HG03139 (cell line): ENCODE results near the gene IRF5.

Experiments
- ATAC-seq: cut with Tn5 transposase; IDR thresholded peaks from one replicate; pipeline ENCODE4 v1.9.1; 2021; ENCODE audit not compliant: unreplicated experiment

IRF5 gene

DNA sequence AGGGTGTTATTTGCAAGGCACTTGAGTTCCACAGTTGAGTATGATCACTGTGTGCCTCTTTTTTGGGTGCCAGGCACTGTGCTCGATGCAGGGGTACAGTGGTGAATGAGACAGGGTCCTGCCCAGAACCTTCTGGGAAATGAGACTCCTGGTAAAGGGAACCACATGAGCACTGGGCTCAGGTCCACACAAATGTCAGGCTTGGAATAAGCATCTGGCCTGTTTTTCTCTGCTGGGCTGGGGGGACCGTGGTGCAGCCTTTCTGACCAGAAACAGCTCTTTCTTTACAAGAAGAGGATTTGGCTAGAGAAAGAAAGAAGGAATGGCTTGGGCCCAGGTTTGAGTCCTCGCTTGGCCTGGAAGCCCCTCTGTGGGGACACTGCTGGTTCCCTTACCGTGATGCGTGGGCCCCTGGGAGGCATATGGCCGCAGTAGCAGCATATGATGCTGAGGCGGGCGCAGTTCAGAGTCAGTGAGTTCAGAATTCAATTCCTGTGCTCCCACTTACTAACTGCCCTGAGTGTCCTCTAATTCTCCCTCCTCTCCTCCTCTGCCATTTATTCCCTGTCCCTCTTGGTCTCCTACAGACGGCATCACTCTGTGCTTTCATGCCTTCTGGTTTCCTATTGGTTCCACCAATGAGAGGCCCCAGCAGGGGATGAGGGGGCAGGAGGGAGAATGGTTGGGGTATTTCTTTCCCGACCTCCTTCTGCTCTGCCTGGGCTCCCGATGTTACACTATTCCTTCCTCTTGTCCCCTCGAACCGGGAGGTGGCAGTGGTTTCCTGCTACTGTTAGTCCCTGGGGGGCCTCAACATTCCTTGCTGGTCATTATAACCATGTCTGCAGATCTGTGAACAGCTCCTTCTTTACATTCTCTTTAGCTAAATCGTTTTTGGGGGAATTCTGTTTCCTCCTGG, 17.6 kb upstream of the IRF5 start:
- no peak for ATAC-seq

- ATAC-seq, result no peak
These were observed 16.7 kb upstream of the IRF5 start for GRCh38 chr7:128920913-128921582.

DNA sequence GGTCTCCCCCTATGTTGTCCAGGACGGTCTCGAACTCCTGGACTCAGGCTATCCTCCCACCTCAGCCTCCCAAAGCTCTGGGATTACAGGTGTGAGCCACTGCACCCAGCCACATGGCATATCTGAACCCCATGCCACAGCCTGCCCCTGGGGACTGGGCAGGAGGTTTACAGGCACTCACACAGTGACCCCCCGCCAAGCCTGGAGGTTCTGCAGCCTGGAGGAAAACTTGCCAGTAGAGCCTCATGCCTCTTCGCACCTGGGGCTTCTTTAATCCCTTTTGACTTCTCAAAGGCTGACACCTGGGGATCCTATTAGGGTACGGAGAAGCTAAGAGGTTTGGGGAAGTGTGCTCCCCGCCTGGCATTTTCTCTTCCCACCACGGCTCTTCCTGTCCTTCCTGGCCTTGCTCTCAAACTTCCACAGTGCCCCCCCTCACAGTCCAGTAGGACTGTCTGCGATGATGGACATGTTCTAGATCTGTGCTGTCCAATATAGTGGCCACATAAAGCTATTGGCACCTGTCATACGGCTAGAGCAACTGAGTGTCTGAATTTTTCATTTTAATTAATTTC, 15.8 kb upstream of the IRF5 start:
- ATAC-seq, result no peak

GRCh38 chr7:128922496-128923410, 15.0 kb upstream of the IRF5 start:
- ATAC-seq, result no peak

- ATAC-seq, result no peak
These were observed 14.3 kb upstream of the IRF5 start for GRCh38 chr7:128923411-128923800.

- no peak for ATAC-seq
These were observed 12.8 kb upstream of the IRF5 start for GRCh38 chr7:128924707-128925588.

DNA sequence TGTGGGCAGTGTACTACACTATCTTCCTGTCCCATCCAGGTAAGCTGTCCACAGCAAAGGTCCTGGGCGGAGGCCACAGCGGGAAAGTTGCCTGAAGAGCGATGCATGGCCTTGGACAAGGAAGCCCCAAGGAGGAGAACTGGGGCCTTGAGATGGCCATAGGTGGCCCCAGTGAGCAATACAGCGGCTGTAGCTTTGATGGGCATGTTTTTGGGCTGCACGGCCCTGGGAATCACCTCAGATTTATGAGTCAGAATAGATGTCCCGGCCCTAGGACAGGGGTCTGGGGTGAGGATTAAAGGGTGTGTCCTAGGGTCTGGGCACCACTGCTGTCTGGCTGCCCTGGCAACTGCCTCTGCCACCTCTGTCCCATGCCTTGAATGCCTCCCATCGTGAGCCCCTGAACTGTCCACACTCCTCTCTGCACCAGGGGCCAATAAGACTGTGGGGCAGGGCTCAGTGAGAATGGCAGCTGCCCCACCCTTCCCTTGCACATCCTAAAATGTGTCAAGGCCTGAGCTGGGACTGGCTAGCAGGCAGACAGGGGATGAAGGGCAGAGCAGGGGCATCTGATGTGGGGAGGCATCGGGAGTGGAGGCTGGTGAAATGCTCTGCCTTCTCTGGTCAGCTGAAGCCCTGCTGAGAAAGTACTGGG, 9.4 kb upstream of the IRF5 start:
- ATAC-seq, result no peak

GRCh38 chr7:128928882-128929788, 8.6 kb upstream of the IRF5 start:
- no peak for ATAC-seq

DNA sequence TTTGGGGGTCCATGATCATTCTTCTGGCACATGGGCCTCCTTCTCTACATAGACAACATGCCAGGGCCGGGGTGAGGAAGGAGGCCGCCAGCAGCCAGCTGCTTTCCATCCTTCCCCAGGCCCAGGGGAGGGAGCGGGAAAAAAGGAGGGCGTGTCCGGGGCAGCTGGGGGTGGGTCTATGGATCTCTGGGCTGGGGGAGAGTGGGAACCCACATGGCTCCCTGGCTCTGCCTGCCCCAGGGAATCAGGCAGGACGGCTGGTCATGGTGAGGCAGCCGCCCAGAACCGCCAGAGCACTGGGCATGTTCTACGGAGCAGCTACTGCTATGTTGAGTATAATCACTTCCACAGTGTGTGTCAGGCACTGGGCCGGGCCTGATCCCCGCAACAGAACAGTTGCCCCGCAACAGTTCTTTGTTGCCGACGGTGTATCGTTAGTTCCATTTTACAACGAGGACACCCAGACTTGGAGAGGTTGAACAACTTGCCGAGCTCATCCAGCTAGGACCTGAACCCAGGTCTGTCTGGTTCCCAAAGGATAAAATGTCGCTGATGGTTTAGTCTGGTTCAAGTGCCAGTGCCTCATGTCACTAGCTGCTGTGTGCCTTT, 6.4 kb upstream of the IRF5 start:
- no peak for ATAC-seq

DNA sequence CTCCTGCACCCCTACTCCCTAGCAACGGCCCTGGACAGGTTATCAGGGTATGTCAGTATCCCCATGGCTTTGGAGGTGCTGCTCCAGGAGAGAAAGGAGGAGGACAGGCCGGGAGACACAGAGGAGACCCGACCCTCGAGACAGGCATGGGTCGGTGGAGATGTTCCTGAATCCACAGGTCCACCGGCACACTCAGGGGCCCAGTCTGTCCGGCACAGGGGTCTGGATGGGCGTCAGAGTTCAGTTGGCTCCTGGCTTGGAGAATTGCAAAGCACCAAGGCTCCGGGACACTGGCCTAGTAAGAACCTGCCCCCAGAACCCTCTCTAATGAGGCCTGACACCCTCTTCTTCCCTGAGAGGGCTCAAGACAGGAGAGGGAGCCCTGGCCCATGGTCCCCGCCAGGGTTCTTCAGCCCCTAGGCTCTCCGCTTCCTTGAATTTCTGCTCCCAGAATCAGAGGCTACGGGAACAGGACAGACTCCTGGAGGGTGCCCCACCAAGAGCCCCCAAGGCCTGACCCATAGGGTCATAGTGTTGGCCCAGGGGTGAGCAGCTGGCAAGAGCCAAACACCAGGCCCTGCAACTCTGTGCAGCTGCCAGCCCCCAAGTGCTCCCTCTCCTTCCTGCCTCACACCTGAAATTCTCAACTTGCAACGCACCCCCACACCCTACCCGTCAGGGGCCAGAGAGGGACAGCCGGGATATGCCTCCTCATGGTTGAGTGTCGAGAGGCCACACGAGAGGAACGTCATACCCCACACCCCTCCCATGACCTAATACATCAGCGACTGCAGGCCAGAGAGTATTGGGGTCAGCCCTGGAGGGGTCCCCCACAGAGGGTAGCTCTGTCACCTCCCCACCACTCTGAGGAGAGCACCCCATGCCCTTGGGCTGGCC, 5.5 kb upstream of the IRF5 start:
- ATAC-seq, result no peak

GRCh38 chr7:128932862-128933179, 4.9 kb upstream of the IRF5 start:
- ATAC-seq, result no peak

- ATAC-seq, result peak; percentile 36
These were observed 4.4 kb upstream of the IRF5 start for GRCh38 chr7:128933180-128933891.

DNA sequence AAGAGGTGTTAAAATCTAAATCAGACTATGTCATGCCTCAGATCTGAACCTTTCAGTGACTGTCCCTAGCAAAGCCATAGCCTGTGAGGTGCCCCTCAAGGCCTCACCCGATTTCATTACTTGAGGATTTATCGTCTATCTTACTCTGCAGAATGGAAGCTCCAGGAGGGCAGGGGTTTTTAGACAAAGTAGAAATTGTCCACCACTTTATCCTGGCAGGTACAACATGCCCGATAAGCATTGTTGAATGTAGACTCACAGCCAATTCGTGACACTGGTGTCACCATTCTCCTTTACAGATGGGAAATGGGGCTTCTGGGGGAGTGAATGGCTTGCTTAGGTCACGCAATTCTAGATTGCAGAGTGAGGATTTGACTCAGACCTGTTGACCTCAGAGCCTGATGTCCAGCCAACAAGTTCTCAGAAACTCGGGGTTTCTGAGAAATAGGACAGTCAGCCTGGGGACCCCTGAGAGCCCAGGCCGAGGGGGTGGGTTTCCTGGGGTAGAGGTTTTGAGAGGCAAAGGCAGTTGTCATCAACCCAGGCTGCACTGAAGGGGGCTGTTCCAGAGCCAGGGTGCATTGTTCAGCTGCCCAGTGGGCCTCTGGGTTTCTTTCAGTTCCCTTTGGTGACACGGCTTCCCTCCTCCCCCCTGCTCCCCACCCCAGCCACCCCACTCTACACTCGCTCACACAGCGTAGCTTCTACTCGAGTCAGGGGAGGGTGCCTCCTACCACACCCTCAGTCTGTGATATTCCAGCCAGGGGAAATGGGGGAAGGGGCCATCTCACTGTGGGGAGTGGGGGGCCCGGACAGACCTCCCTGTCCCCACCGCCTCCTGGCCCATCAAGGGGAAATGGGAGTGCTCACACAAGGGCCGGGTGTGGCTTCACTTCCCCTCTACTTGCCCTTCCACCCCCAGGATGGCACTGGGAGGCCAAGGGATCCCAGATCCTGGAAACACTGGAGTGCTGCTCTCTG, 3.1 kb upstream of the IRF5 start:
- peak; percentile 36 for ATAC-seq

DNA sequence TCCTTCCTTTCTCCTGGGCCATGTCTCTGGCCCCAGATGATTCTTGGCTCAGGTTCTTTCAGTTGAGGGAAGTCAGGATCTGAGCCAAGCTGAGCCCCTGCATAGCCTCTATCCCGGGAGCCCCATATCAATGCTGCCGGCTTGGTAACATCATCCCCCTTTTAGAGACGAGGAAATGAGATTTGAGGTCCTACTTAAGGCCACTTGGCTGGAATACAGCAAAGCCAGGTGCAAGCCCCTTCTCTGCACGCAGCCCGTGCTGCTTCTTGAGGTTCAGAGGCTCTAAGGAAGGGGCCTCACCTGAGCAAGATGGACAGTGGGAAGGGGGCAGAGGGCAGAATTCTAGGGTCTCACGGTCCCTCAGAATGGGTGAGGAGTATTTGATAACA, 2.4 kb upstream of the IRF5 start:
- no peak for ATAC-seq

GRCh38 chr7:128936798-128937197, 929 bp upstream of the IRF5 start:
- no peak for ATAC-seq
